IMR-90 (cell line): ENCODE data around the gene ORC4. TPM values are rescaled to one million over a fixed set of nuclear protein-coding genes. Genes with fewer than 3 reads are reported as not detected.

ENCODE experiments used
- ATAC-seq: fragments of 200-7000 bp; cut with Tn5 transposase; 2 replicates; pipeline ENCODE4 v1.9.1; 2020; ENCODE audit warnings: low read depth, mild to moderate bottlenecking, moderate library complexity
- BruUV-seq: library from RNA; stranded (reverse); fragments of 400-500 nt; replicated peaks from 2 replicates; lab custom pipeline; 2021; lab: Mats Ljungman, UMichigan
- CTCF ChIA-PET: fragments of 300-600 bp; formaldehyde crosslinking; extraction: SDS; loops from one replicate; lab custom pipeline; 2021; ENCODE audit warnings: antibody characterized with exemption; lab: Yijun Ruan, JAX
- POLR2A ChIA-PET: fragments of 300-600 bp; sonication (Branson Sonifier 250); formaldehyde crosslinking; loops from one replicate; lab custom pipeline; 2022; ENCODE audit warnings: antibody characterized with exemption; ENCODE audit not compliant: unreplicated experiment; lab: Charles Lee
- DNase-seq: peaks from one replicate; pipeline ENCODE4 v3.0.0; 2013
- H2AFZ ChIP-seq: replicated peaks from 2 replicates; pipeline ENCODE3; 2013; ENCODE audit warnings: low read length, mild to moderate bottlenecking; ENCODE audit not compliant: poor library complexity
- H2AK5ac ChIP-seq: 2 replicates; pipeline ENCODE4 v1.6.1; 2013; ENCODE audit warnings: low read depth, low read length, inconsistent platforms
- H2AK9ac ChIP-seq: replicated peaks from 2 replicates; pipeline ENCODE3; 2013; ENCODE audit warnings: mild to moderate bottlenecking, low read depth, low read length, moderate library complexity; ENCODE audit not compliant: poor library complexity
- H2BK120ac ChIP-seq: 2 replicates; pipeline ENCODE4 v1.6.1; 2013; ENCODE audit warnings: low read depth, low read length, inconsistent platforms
- H2BK15ac ChIP-seq: 3 replicates; pipeline ENCODE4 v1.6.1; 2013; ENCODE audit warnings: low read depth, low read length, inconsistent platforms
- H2BK20ac ChIP-seq: 2 replicates; pipeline ENCODE4 v1.6.1; 2013; ENCODE audit warnings: low read depth, mild to moderate bottlenecking, inconsistent platforms, low read length, moderate library complexity
- H2BK5ac ChIP-seq: 2 replicates; pipeline ENCODE4 v1.6.1; 2013; ENCODE audit warnings: mild to moderate bottlenecking, low read depth, low read length, inconsistent platforms; ENCODE audit not compliant: poor library complexity, severe bottlenecking
- H3K14ac ChIP-seq: replicated peaks from 2 replicates; pipeline ENCODE4 v1.6.1; 2013; ENCODE audit warnings: low read depth, low read length, inconsistent platforms
- H3K18ac ChIP-seq: 2 replicates; pipeline ENCODE4 v1.6.1; 2013; ENCODE audit warnings: low read depth, low read length, control low read depth
- H3K23ac ChIP-seq: 2 replicates; pipeline ENCODE4 v1.6.1; 2013; ENCODE audit warnings: low read depth, low read length, inconsistent platforms
- H3K27ac ChIP-seq: 2 replicates; pipeline ENCODE4 v1.5.1; 2013; ENCODE audit warnings: mild to moderate bottlenecking, control low read depth, low read length; ENCODE audit not compliant: insufficient read depth
- H3K27me3 ChIP-seq: 2 replicates; pipeline ENCODE4 v1.6.1; 2013; ENCODE audit warnings: low read length; ENCODE audit not compliant: control insufficient read depth, insufficient read depth
- H3K36me3 ChIP-seq: 2 replicates; pipeline ENCODE4 v1.6.1; 2013; ENCODE audit warnings: low read length, mixed read lengths; ENCODE audit not compliant: control insufficient read depth, insufficient read depth
- H3K4ac ChIP-seq: 2 replicates; pipeline ENCODE4 v1.6.1; 2013; ENCODE audit warnings: low read depth, low read length, inconsistent platforms
- H3K4me1 ChIP-seq: 2 replicates; pipeline ENCODE4 v1.6.1; 2013; ENCODE audit warnings: low read length, mixed read lengths; ENCODE audit not compliant: control insufficient read depth, insufficient read depth
- H3K4me2 ChIP-seq: 2 replicates; pipeline ENCODE4 v1.6.1; 2013; ENCODE audit warnings: low read depth, mild to moderate bottlenecking, control low read depth, low read length, moderate library complexity
- H3K4me3 ChIP-seq: 2 replicates; pipeline ENCODE4 v1.5.1; 2013; ENCODE audit warnings: low read depth, mild to moderate bottlenecking, control low read depth, low read length, moderate library complexity; ENCODE audit not compliant: insufficient read depth
- H3K56ac ChIP-seq: 2 replicates; pipeline ENCODE4 v1.6.1; 2013; ENCODE audit warnings: low read length, inconsistent platforms; ENCODE audit not compliant: insufficient read depth; ENCODE audit errors: extremely low read depth
- H3K79me1 ChIP-seq, 2 experiments: 2 replicates each; pipeline ENCODE4 v1.6.1; 2013; ENCODE audit warnings: low read length in 2 of 2, inconsistent platforms in 1 of 2, low read depth in 1 of 2
- H3K9ac ChIP-seq: 2 replicates; pipeline ENCODE4 v1.6.1; 2013; ENCODE audit warnings: low read depth, low read length, control low read depth
- H3K9me1 ChIP-seq: 2 replicates; pipeline ENCODE4 v1.6.1; 2013; ENCODE audit warnings: low read length, inconsistent platforms; ENCODE audit not compliant: insufficient read depth
- H3K9me3 ChIP-seq: 2 replicates; pipeline ENCODE4 v1.6.1; 2013; ENCODE audit warnings: low read length; ENCODE audit not compliant: control insufficient read depth, insufficient read depth
- H4K20me1 ChIP-seq: 2 replicates; pipeline ENCODE4 v1.6.1; 2013; ENCODE audit warnings: low read length, inconsistent platforms; ENCODE audit not compliant: insufficient read depth
- H4K5ac ChIP-seq: 2 replicates; pipeline ENCODE4 v1.6.1; 2013; ENCODE audit warnings: mild to moderate bottlenecking, low read depth, low read length, control low read depth
- H4K8ac ChIP-seq, 2 experiments: 2 replicates each; pipeline ENCODE4 v1.6.1; 2013; ENCODE audit warnings: low read depth in 2 of 2, low read length in 2 of 2, control low read depth in 1 of 2, inconsistent platforms in 1 of 2
- H4K91ac ChIP-seq: 2 replicates; pipeline ENCODE4 v1.6.1; 2013; ENCODE audit warnings: low read depth, low read length, inconsistent platforms; ENCODE audit not compliant: insufficient read depth
- BHLHE40 ChIP-seq: fragments of 150-350 bp; IDR thresholded peaks from 2 replicates; pipeline ENCODE4 v1.6.1; 2016; ENCODE audit warnings: mild to moderate bottlenecking, low read depth, low read length
- CEBPB ChIP-seq: IDR thresholded peaks from 2 replicates; pipeline ENCODE4 v1.6.1; 2012; ENCODE audit warnings: low read depth, low read length, improper control_type of control experiment
- CHD1 ChIP-seq: IDR thresholded peaks from 2 replicates; pipeline ENCODE4 v1.6.1; 2012; ENCODE audit warnings: low read depth, low read length, improper control_type of control experiment
- ELK1 ChIP-seq: fragments of 150-350 bp; IDR thresholded peaks from 2 replicates; pipeline ENCODE4 v1.6.1; 2016; ENCODE audit warnings: low read depth, mild to moderate bottlenecking, low read length, moderate library complexity, borderline replicate concordance
- MAFK ChIP-seq: IDR thresholded peaks from 2 replicates; pipeline ENCODE4 v1.6.1; 2012; ENCODE audit warnings: low read depth, low read length, improper control_type of control experiment
- MAZ ChIP-seq: IDR thresholded peaks from 2 replicates; pipeline ENCODE4 v1.6.1; 2012; ENCODE audit warnings: low read depth, mild to moderate bottlenecking, low read length, improper control_type of control experiment, moderate library complexity, borderline replicate concordance
- NFE2L2 ChIP-seq: fragments of 150-350 bp; IDR thresholded peaks from 2 replicates; pipeline ENCODE4 v1.6.1; 2016; ENCODE audit warnings: low read depth, mild to moderate bottlenecking, low read length
- POLR2A ChIP-seq: IDR thresholded peaks from 2 replicates; pipeline ENCODE4 v1.6.1; 2012; ENCODE audit warnings: mild to moderate bottlenecking, low read depth, low read length
- RAD21 ChIP-seq: IDR thresholded peaks from 2 replicates; pipeline ENCODE4 v1.6.1; 2012; ENCODE audit warnings: low read length, improper control_type of control experiment
- RFX5 ChIP-seq: IDR thresholded peaks from 2 replicates; pipeline ENCODE4 v1.8.0; 2012; ENCODE audit warnings: low read depth, mild to moderate bottlenecking, low read length, moderate library complexity
- SMC3 ChIP-seq: fragments of 150-350 bp; IDR thresholded peaks from 2 replicates; pipeline ENCODE4 v1.6.1; 2016; ENCODE audit warnings: low read depth, mild to moderate bottlenecking, antibody characterized with exemption, low read length, moderate library complexity
- WGBS, 2 experiments: methylation state at CpG; one replicate each; pipeline versions ENCODE4 v1.1.5 to v1.1.7; 2013; ENCODE audit warnings: missing lambda C conversion rate in 2 of 2; ENCODE audit not compliant: insufficient read length in 1 of 2; ENCODE audit errors: extremely low coverage in 2 of 2; 5-methylcytosine and 5-hydroxymethylcytosine counted together
- dilution Hi-C: fragments of 300-500 bp; cut with HindIII; formaldehyde crosslinking; loops from one replicate; pipeline ENCODE4 v1.14.3; 2018; ENCODE audit warnings: low sequenced_read_pairs; ENCODE audit not compliant: unreplicated experiment
- in situ Hi-C: fragments of 300-500 bp; cut with MboI; formaldehyde crosslinking; loops from 3 replicates; pipeline ENCODE4 v1.14.3; 2019; ENCODE audit warnings: low sequenced_read_pairs, inconsistent platforms, mixed read lengths
- intact Hi-C: fragments of 100-400 bp; cut with micrococcal nuclease; formaldehyde crosslinking; loops from 2 replicates; pipeline ENCODE4 v1.10.0; 2022
- polyA plus RNA-seq, 3 experiments: library from polyadenylated mRNA; depleted of rRNA; stranded (reverse); fragments of >200 nt; gene quantifications; 2 replicates each; pipeline ENCODE4 v1.2.3, GENCODE V29; 2012; ENCODE audit warnings: low replicate concordance in 1 of 3
- total RNA-seq: library from RNA; depleted of rRNA; stranded (reverse); fragments of >200 nt; gene quantifications from 2 replicates; pipeline ENCODE4 v1.2.3, GENCODE V29; 2012

Gene ORC4
- total and polyA plus RNA-seq, 2 of the 4 experiments (the other 2 are of a cell fraction): 20.6 to 23.5 TPM

DNA sequence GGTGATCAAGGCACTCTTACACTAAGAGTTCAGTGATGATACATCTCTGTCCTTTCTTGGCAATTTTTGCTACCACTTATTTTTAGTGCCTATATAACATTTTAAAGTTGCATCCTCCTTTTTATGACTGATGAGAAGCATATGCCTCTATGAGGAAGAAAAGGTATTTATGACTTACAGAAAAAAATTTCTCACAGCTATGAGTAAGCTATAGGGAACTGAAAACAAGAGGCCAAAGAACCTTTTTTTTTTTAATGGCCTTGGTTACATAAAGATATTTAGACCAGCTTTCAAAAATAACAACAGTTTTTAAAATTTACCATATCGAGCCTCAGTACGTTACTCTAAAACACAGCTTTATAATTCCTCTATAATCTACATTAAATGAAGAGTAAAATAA, 21.7 kb upstream of the ORC4 start:
- WGBS, 2 experiments: no CpG with 5 or more reads among the region's 2 CpGs
- Histone ChIP-seq H3K27ac (no peak overlapping the region), H3K56ac (no peak overlapping the region), H3K4me1 (no peaks in the 10 kb centered on the region), H3K4ac (no peak overlapping the region), H3K18ac (no peak overlapping the region), H3K4me3 (no peak overlapping the region), H4K20me1 (no peaks in the 10 kb centered on the region), H2BK120ac (no peak overlapping the region), H3K36me3 (no peaks in the 10 kb centered on the region; the same call in 1 of the 2 replicates), H2AFZ (no peak overlapping the region), H2AK9ac (no peak overlapping the region), H3K9ac (no peak overlapping the region), H2BK20ac (no peak overlapping the region), H2BK5ac (no peak overlapping the region), H2AK5ac (no peak overlapping the region), H4K8ac (no peak overlapping the region), H3K23ac (no peak overlapping the region), H3K9me1 (no peaks in the 10 kb centered on the region), H4K91ac (no peak overlapping the region), H3K9me3 (no peaks in the 10 kb centered on the region), H3K27me3 (no peaks in the 10 kb centered on the region), H4K5ac (no peak overlapping the region), H2BK15ac (no peak overlapping the region), H3K14ac (no peak overlapping the region), H3K79me1 (peaks cover 17 to 19% of the 10 kb centered on the region in 2 experiments), H3K4me2 (no peak overlapping the region)
- BruUV-seq: no TSS peak
- in situ Hi-C loops (no loop called here), intact Hi-C loops (no loop called here), dilution Hi-C loops (no loop called here)
- ATAC-seq: no peak
- ChIA-PET POLR2A (no interaction called here), CTCF (interaction anchor here (1.1 kb wide), 1 partner anchor 90 kb away, joined by 3 read pairs; no protein-coding TSS in a partner anchor)
- peak; percentile 20 for DNase-seq
- TF ChIP-seq NFE2L2 (no peak), MAZ (no peak), BHLHE40 (no peak), MAFK (no peak), POLR2A (no peak), ELK1 (no peak), CEBPB (no peak), RFX5 (no peak), SMC3 (no peak), RAD21 (no peak), CHD1 (no peak)
